ENCODE measurements around the gene PRDM16. TPM values are rescaled to one million over a fixed set of nuclear protein-coding genes. Genes with fewer than 3 reads are reported as not detected.

PRDM16 gene
- total RNA-seq, 1 experiment from 2014 or later, result 22.3 TPM

DNA sequence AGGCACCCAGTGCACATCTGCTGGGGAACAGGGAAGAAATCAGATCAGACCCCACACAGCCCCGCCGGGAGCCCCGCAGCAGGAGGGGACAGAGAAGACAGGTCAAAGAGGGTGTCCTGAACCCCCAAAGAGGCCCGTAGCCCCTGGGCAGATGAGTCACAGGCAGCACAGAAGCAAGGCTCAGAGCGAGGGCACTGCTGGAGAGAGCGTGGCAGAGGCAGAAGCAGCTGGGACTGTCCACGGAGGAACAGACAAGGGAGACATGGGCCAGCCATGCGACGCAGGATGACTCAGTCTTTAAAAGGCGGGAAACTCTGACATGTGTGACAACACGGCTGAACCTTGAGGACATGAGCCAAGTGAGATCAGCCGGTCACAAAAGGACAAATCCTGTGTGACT lies 14.5 kb upstream of the PRDM16 start:
- no TSS peak for BruUV-seq (replicated peaks)
- no peak for DNase-seq (ENCODE audit: low read depth, low spot score)
- H3K9me3 ChIP-seq (ENCODE audit: control insufficient read depth, insufficient read depth, low read depth, low read length), result no peaks in the 10 kb centered on the region
- in situ Hi-C loops (cut with HindIII; ENCODE audit: low pct_unique_long_range_greater_than_20kb, low sequenced_read_pairs) (no loop called here), intact Hi-C loops (cut with micrococcal nuclease; ENCODE audit: unreplicated experiment) (loop anchor here (10.0 kb wide), 1 partner anchor 560 kb away; no protein-coding TSS in a partner anchor)
- no peak for TF ChIP-seq TCF7L2 (IDR thresholded peaks at IDR 0.05; ENCODE audit: low read depth, low read length)
- TF ChIP-seq, protein P1, sequence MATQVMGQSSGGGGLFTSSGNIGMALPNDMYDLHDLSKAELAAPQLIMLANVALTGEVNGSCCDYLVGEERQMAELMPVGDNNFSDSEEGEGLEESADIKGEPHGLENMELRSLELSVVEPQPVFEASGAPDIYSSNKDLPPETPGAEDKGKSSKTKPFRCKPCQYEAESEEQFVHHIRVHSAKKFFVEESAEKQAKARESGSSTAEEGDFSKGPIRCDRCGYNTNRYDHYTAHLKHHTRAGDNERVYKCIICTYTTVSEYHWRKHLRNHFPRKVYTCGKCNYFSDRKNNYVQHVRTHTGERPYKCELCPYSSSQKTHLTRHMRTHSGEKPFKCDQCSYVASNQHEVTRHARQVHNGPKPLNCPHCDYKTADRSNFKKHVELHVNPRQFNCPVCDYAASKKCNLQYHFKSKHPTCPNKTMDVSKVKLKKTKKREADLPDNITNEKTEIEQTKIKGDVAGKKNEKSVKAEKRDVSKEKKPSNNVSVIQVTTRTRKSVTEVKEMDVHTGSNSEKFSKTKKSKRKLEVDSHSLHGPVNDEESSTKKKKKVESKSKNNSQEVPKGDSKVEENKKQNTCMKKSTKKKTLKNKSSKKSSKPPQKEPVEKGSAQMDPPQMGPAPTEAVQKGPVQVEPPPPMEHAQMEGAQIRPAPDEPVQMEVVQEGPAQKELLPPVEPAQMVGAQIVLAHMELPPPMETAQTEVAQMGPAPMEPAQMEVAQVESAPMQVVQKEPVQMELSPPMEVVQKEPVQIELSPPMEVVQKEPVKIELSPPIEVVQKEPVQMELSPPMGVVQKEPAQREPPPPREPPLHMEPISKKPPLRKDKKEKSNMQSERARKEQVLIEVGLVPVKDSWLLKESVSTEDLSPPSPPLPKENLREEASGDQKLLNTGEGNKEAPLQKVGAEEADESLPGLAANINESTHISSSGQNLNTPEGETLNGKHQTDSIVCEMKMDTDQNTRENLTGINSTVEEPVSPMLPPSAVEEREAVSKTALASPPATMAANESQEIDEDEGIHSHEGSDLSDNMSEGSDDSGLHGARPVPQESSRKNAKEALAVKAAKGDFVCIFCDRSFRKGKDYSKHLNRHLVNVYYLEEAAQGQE (IDR thresholded peaks at IDR 0.05; ENCODE audit: insufficient read depth in 1 of 2, low read depth in 2 of 2, low read length in 1 of 2), result no peak
- no peak for TF ChIP-seq SIN3A (IDR thresholded peaks at IDR 0.05; ENCODE audit: borderline replicate concordance, insufficient read depth, low read depth, low read length)
- TF ChIP-seq, protein P2, sequence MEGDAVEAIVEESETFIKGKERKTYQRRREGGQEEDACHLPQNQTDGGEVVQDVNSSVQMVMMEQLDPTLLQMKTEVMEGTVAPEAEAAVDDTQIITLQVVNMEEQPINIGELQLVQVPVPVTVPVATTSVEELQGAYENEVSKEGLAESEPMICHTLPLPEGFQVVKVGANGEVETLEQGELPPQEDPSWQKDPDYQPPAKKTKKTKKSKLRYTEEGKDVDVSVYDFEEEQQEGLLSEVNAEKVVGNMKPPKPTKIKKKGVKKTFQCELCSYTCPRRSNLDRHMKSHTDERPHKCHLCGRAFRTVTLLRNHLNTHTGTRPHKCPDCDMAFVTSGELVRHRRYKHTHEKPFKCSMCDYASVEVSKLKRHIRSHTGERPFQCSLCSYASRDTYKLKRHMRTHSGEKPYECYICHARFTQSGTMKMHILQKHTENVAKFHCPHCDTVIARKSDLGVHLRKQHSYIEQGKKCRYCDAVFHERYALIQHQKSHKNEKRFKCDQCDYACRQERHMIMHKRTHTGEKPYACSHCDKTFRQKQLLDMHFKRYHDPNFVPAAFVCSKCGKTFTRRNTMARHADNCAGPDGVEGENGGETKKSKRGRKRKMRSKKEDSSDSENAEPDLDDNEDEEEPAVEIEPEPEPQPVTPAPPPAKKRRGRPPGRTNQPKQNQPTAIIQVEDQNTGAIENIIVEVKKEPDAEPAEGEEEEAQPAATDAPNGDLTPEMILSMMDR (IDR thresholded peaks at IDR 0.05), result no peak
- no peak for TF ChIP-seq POLR2AphosphoS5 (IDR thresholded peaks at IDR 0.05; ENCODE audit: low read depth, low read length)
- 0 out of 2 replicates have a peak, but pooled peaks have one; percentile 35 for ATAC-seq
- H3K27me3 ChIP-seq (ENCODE audit: control insufficient read depth, insufficient read depth, low read length), result no peaks in the 10 kb centered on the region
- no peak overlapping the region for H3K27ac ChIP-seq (ENCODE audit: low read length)
- H3K4me1 ChIP-seq (ENCODE audit: control insufficient read depth, insufficient read depth, low read length), result no peaks in the 10 kb centered on the region; the same call in 1 of the 2 replicates
- no peak overlapping the region for H3K4me3 ChIP-seq (ENCODE audit: low read depth in 2 of 2, low read length in 2 of 2)
- ChIA-PET CTCF (no interaction called here), POLR2A (no interaction called here)
- no peaks in the 10 kb centered on the region for H3K36me3 ChIP-seq (ENCODE audit: control insufficient read depth, insufficient read depth, low read length)

DNA sequence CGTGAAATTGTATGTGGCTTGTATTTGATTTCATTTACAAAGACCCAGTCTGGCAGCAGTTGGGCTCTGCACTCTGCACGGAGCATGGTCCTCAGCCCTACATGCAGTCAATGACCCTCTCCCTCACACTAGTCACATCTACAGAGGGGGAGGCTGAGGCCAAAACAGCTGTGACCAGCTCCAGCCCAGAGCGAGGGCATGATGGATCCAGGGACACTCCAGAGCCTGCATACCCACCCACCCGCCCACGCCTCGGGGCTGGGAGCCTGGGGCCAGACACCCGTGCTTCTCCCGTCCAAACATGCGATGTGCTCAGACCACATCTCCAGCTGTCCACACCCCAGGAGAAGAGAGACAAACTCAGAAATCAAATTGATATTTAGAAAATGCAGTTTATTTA lies 14.0 kb upstream of the PRDM16 start:
- ChIA-PET CTCF (no interaction called here), POLR2A (no interaction called here)
- no TSS peak for BruUV-seq (replicated peaks)
- ATAC-seq (0 out of 2 replicates have a peak, but pooled peaks have one; percentile 26), DNase-seq (ENCODE audit: low read depth, low spot score) (no peak)
- Histone ChIP-seq H3K27ac (ENCODE audit: low read length) (no peak overlapping the region), H3K4me1 (ENCODE audit: control insufficient read depth, insufficient read depth, low read length) (no peaks in the 10 kb centered on the region; the same call in 1 of the 2 replicates), H3K9me3 (ENCODE audit: control insufficient read depth, insufficient read depth, low read depth, low read length) (no peaks in the 10 kb centered on the region), H3K27me3 (ENCODE audit: control insufficient read depth, insufficient read depth, low read length) (no peaks in the 10 kb centered on the region), H3K36me3 (ENCODE audit: control insufficient read depth, insufficient read depth, low read length) (no peaks in the 10 kb centered on the region), H3K4me3 (ENCODE audit: low read depth in 2 of 2, low read length in 2 of 2) (no peak overlapping the region)
- in situ Hi-C loops (cut with HindIII; ENCODE audit: low pct_unique_long_range_greater_than_20kb, low sequenced_read_pairs) (no loop called here), intact Hi-C loops (cut with micrococcal nuclease; ENCODE audit: unreplicated experiment) (loop anchor here (10.0 kb wide), 1 partner anchor 560 kb away; no protein-coding TSS in a partner anchor)
- TF ChIP-seq, protein P1 (IDR thresholded peaks at IDR 0.05; ENCODE audit: insufficient read depth in 1 of 2, low read depth in 2 of 2, low read length in 1 of 2), result no peak
- TF ChIP-seq POLR2AphosphoS5 (IDR thresholded peaks at IDR 0.05; ENCODE audit: low read depth, low read length) (no peak), SIN3A (IDR thresholded peaks at IDR 0.05; ENCODE audit: borderline replicate concordance, insufficient read depth, low read depth, low read length) (no peak), TCF7L2 (IDR thresholded peaks at IDR 0.05; ENCODE audit: low read depth, low read length) (no peak)
- TF ChIP-seq, protein P2 (IDR thresholded peaks at IDR 0.05), result no peak
